ENCODE results near the gene IPO13. TPM values are rescaled to one million over a fixed set of nuclear protein-coding genes. Genes with fewer than 3 reads are reported as not detected.

IPO13 gene
- total RNA-seq, 1 donor = 20.8 TPM

DNA sequence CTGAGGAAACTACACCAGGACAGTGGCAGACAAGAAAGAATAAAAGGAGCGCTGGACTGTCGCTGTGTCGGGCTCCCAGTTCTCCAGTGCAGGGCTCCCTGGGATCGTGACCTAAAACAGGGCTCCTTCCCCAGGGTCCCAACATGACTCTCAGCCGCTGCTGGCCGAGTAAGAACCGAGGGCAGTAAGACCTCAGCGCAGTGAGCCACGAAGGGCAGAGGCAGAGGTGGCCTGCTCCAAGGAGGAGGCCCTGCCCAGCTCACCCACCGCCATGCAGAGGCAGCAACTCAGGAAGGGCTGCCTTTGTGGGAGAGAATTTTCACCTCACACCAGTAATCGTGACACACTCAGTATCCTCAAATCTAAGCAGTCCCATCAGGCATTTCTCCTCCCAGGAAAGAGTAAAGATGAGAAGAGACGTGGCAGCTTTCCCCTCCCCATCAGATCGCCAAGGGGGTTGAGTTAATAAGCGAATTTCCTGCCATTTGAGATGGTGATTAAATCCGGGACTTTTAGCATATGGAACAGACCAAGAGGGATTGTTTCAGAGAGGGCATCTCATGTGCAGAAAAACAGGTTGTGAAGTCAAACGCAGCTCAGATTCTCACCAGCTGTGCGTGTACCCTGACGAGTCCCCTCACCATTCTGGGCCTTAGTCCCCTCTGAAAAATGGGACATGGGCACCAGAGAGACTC lies 32.9 kb upstream of the IPO13 start:
- H3K4me3 ChIP-seq (ENCODE audit: low read depth, low read length) = no peak overlapping the region
- TF ChIP-seq, protein P1, sequence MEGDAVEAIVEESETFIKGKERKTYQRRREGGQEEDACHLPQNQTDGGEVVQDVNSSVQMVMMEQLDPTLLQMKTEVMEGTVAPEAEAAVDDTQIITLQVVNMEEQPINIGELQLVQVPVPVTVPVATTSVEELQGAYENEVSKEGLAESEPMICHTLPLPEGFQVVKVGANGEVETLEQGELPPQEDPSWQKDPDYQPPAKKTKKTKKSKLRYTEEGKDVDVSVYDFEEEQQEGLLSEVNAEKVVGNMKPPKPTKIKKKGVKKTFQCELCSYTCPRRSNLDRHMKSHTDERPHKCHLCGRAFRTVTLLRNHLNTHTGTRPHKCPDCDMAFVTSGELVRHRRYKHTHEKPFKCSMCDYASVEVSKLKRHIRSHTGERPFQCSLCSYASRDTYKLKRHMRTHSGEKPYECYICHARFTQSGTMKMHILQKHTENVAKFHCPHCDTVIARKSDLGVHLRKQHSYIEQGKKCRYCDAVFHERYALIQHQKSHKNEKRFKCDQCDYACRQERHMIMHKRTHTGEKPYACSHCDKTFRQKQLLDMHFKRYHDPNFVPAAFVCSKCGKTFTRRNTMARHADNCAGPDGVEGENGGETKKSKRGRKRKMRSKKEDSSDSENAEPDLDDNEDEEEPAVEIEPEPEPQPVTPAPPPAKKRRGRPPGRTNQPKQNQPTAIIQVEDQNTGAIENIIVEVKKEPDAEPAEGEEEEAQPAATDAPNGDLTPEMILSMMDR (IDR thresholded peaks at IDR 0.05; ENCODE audit: insufficient read depth, low read length) = no peak
- no peak for DNase-seq (ENCODE audit: low read depth)

DNA sequence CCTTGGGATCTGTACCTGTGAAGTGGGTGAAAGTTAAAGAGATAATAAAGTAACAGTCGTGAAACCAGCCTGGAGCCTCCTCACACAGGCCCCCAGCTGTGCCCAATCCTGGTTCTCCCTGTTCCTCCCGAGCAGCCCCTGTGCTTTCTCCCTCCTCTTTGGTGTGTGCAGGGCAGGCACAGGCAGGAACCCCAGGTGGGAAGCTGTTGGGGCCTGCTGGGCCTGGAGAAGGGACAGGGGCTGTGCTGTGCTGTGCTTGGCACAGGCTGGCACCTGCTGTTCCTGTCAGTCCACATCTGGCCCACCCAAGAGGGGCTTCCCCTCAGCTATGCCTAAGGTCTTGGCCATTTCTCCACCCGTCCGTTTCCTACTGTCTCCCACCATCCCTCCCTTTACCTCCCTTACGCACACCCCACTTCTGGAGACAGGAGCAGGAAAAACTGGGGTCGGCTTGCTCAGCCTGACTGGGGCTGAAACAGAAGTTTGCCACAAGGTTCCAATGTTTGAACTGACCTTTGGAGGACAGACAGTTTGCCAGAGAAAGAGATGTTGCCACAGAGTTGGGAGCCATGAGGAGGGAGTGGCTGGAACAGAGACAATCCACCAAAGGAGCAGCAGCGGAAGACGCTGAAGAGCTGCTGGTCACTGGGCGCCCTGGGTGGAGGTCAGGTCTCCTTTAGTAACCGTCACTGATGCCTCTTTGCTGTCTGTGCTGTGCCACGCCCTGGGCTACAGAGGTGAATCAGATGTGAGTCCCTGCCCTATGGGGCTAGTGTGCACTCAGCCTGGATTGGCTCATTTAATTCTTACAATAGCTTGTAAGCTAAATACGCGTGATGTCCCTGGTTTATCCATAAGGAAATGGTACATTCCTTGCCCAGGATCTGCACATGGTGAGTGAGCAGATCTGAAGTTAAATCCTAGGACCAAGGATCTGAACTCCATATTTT lies 31.9 kb upstream of the IPO13 start:
- TF ChIP-seq, protein P1 (IDR thresholded peaks at IDR 0.05; ENCODE audit: insufficient read depth, low read length) = no peak
- no peak overlapping the region for H3K4me3 ChIP-seq (ENCODE audit: low read depth, low read length)
- DNase-seq (ENCODE audit: low read depth) = no peak

DNA sequence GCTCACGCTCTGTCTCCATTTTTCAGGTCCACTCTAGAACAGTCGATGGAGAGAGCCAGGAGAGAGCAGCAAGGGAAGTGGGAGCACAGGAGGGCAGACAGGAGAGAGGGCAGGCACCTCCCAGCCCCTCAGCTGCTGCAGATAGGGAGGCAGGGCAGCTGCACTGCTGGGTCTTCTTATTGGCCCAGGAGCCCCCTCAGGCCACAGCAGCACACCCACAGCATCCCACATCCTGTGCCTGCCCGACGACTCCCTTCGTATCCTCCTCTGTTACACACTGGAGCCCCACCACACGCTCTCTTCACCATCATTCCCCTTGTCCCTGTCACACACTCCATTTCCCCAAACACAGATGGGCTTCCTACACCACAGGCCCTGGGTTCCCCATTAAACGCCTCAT lies 26.8 kb upstream of the IPO13 start:
- no peak for DNase-seq (ENCODE audit: low read depth)
- TF ChIP-seq, protein P1 (IDR thresholded peaks at IDR 0.05; ENCODE audit: insufficient read depth, low read length) = no peak
- no peak overlapping the region for H3K4me3 ChIP-seq (ENCODE audit: low read depth, low read length)

DNA sequence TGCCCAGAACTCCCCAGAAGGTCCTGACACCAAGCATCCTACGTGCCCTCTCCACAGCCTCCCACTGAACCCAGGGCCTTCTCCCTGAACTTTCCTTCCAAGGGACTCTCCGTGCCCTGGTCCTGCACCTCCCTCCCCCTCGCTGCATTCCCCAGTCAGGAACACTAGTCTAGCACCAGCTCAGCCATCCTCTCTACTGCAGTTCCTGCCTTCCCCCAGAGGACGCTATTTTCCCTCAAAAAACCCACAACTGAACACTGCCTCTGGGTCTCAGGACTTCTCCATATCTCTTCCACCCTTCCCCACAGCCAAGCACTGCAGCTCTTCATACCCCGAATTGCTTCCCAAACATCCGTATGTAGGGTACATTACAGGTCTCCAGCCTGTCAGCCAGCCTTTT lies 25.7 kb upstream of the IPO13 start:
- no peak for DNase-seq (ENCODE audit: low read depth)
- H3K4me3 ChIP-seq (ENCODE audit: low read depth, low read length) = no peak overlapping the region
- TF ChIP-seq, protein P1 (IDR thresholded peaks at IDR 0.05; ENCODE audit: insufficient read depth, low read length) = no peak

DNA sequence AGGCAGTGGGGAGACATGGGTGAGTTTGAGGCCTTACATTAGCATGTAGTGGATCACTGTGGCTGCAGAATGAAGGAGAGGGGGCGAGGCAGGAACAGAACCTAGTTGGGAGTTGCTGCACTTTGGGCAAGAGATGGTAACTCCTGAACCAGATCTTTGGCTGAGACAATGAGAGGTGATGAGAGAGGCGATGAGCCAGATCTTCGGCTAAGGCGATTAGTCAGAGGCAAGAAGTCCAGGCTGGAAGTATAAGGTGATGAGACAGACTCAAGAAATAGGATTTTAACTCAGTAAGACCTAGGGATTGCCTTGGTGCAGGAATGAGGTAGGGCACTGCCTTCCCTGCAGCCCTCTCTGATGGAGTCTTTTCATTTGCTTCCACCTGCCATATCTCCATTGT lies 22.2 kb upstream of the IPO13 start:
- H3K4me3 ChIP-seq (ENCODE audit: low read depth, low read length) = no peak overlapping the region
- TF ChIP-seq, protein P1 (IDR thresholded peaks at IDR 0.05; ENCODE audit: insufficient read depth, low read length) = no peak
- no peak for DNase-seq (ENCODE audit: low read depth)

DNA sequence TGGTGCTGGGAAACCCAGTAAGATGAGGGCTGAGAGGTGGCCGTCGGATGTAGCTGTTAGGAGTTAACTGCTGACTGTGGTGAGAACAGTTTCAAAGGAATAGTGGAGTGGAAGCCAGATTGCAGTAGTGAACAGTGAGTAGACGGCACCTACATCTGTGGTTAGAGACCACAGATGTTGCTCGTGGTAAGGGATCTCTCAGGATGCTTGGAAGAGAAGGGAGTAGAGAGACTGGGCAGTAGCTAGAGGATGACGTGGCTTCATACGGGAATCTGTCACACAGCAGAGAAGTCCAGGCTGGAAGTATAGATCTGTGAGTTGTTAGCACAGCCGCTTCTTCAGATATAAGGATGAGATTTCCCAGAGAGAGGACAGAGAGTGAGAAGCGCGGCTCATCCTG lies 20.9 kb upstream of the IPO13 start:
- TF ChIP-seq, protein P1 (IDR thresholded peaks at IDR 0.05; ENCODE audit: insufficient read depth, low read length) = no peak
- DNase-seq (ENCODE audit: low read depth) = no peak
- no peak overlapping the region for H3K4me3 ChIP-seq (ENCODE audit: low read depth, low read length)
